H7 (cell line): ENCODE data around the gene MYO1F. TPM values are rescaled to one million over a fixed set of nuclear protein-coding genes. Genes with fewer than 3 reads are reported as not detected.

Experiments used
- DNase-seq: peaks from one replicate; pipeline ENCODE4 v3.0.0; 2012
- H3K27me3 ChIP-seq: 2 replicates; pipeline ENCODE4 v1.6.0; 2011; ENCODE audit warnings: mild to moderate bottlenecking, low read length; ENCODE audit not compliant: control insufficient read depth, insufficient read depth
- H3K36me3 ChIP-seq: replicated peaks from 2 replicates; pipeline ENCODE4 v1.5.1; 2011; ENCODE audit warnings: low read length; ENCODE audit not compliant: control insufficient read depth, insufficient read depth
- H3K4me3 ChIP-seq: 2 replicates; pipeline ENCODE4 v1.5.1; 2011; ENCODE audit warnings: low read depth, mild to moderate bottlenecking, control low read depth, low read length, moderate library complexity; ENCODE audit not compliant: insufficient read depth
- total RNA-seq: library from RNA; depleted of rRNA; stranded (reverse); fragments of >200 nt; shearing (Covaris generic); gene quantifications from 2 replicates; pipeline ENCODE4 v1.2.3, GENCODE V29; 2014

The MYO1F gene
- total RNA-seq, 1 experiment from 2014 or later, result 4.5 TPM

GRCh38 chr19:8511573-8512101 lies 65.6 kb downstream of the MYO1F start:
- Histone ChIP-seq H3K27me3 (no peaks in the 10 kb centered on the region), H3K4me3 (peak overlapping the region; percentile 32; the same call in 1 of the 2 replicates), H3K36me3 (no peaks in the 10 kb centered on the region; the same call in 1 of the 2 replicates)
- no peak for DNase-seq

DNA sequence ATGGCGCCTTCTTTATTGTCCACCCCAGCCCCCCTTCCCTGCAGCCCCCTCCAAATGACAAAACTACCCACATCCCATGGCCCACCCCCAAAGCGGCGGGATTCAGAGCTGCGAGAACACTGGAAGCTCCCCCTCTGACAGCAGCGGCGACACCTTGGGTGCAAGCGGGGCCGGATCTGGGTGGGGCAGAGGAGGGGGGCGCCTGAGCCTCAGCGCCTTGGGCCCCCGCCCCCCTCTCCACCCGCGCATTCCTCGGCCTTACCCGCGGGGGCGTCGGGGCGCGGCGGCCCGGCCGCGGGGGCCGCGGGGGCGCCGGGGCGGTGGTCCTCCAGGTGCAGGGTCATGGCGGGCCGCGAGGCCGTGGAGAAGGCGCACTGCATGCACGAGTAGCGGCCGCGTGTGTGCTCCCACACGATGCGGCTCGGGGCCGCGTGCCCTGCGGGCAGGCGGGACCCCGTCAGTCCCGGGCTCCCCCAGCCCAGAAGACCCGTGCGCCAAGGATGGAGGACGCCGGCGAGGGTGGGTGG lies 66.6 kb downstream of the MYO1F start:
- no peaks in the 10 kb centered on the region; the same call in 1 of the 2 replicates for H3K36me3 ChIP-seq
- H3K27me3 ChIP-seq, result no peaks in the 10 kb centered on the region
- H3K4me3 ChIP-seq, result peak overlapping the region; percentile 32; the same call in 1 of the 2 replicates
- peak; percentile 61 for DNase-seq

DNA sequence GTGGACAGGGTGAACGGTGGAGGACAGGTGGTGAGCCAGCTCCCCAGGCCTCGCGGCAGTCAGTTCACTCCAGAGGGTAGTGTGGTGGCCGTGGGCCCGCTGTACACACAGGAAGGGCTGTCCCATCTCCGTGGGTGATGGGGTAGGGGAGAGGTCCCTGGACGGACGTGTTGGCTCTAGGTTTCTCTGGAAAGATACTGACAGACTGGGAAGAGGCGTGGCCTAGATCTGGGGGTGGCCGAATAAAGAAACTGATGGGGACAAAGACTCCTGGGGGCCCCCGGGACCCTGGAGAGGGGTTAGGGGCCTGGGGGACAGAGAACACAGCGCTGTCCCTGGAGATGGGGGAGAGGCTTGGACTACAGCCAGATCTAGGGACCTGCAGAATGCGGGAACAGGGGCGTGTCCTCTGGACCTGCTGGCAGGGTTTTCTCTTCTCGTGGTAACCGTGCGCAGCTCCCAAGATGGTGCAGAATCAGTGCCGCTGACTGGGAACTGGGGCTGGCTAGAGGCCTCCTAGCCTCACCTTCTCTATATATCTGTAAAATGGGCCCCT lies 70.8 kb downstream of the MYO1F start:
- Histone ChIP-seq H3K36me3 (no peaks in the 10 kb centered on the region), H3K27me3 (no peaks in the 10 kb centered on the region), H3K4me3 (peak overlapping the region; percentile 64)
- DNase-seq, result peak; percentile 85

DNA sequence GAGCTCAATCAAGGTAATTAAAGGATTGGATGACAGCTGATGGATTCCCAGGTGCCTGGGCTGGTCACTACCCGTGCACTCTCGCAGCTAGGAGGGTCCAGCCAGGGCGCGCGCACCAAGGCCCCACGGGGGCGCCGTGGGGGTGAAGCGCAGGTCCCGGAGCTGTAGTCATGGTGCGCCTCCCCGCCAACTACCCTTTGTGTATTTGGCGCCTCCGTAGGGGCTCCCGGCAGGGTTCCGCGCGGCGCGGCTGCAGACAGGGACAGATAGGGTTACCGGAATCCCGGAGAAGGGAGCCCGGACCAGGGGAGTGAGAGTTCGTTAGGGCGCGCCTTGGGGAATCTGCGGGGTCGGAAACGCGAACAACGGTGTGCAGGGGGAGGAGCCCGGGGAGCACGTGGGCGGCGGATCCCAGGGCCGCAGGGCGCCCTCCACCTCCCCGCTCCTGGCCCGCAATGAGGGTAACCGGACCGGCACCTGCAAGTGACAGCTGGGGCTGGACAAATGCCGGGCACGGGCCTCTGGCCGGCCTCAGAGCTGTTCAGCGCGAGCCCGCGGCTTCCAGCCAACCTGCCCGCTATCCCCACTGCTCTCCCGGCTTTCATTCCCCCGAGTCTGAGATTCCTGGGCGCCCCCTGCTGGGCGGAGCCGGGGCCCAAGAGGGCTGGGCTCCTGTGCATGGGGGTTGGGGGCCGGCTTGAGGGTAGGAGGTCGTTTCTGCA lies 71.4 kb downstream of the MYO1F start:
- DNase-seq, result peak; percentile 96
- H3K36me3 ChIP-seq, result no peaks in the 10 kb centered on the region
- H3K4me3 ChIP-seq, result peak overlapping the region; percentile 64
- no peaks in the 10 kb centered on the region for H3K27me3 ChIP-seq

- no peak for DNase-seq
- Histone ChIP-seq H3K36me3 (no peaks in the 10 kb centered on the region), H3K27me3 (no peaks in the 10 kb centered on the region), H3K4me3 (no peak overlapping the region)
These were observed 72.3 kb downstream of the MYO1F start for GRCh38 chr19:8504919-8505318.

DNA sequence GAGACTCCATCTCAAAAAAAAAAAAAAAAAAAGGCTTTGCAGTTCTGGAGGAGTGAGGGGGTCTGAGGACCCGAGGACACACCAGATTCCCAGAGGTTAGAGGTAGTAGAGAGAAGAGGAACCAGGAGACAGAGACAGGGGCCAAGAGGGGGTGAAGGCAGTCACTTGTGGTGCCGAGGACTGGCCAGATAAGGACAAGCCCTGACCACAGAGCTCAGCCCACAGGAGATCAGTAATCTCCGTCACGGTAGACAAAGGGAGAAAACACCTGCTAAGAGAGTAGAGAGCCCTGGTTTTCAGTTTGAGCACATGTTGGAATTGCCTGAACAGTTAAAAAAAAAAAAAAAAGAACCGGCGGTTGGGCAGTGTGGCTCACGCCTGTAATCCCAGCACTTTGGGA lies 73.1 kb downstream of the MYO1F start:
- Histone ChIP-seq H3K36me3 (no peaks in the 10 kb centered on the region), H3K4me3 (no peak overlapping the region), H3K27me3 (no peaks in the 10 kb centered on the region)
- DNase-seq, result no peak

DNA sequence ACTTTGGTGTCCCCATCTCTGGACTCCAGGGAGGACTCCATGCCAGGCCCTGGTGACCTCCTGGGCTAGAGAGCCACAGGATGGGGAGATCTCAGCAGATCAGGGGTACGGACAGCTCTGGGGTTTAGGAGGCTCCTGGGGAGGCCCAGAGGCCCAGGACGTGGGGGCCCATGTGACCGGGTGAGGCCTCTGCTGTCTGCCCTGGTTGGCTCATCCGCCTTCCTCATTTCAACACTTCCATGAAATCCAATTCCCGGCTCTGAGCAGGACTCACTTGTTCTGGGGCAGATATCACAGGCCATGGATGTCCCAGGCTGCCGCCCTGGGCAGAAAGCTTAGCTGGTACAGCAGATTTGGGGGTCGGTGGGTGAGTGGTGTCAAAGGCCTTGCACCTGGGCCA lies 73.7 kb downstream of the MYO1F start:
- DNase-seq, result no peak
- no peaks in the 10 kb centered on the region for H3K27me3 ChIP-seq
- no peak overlapping the region for H3K4me3 ChIP-seq

DNA sequence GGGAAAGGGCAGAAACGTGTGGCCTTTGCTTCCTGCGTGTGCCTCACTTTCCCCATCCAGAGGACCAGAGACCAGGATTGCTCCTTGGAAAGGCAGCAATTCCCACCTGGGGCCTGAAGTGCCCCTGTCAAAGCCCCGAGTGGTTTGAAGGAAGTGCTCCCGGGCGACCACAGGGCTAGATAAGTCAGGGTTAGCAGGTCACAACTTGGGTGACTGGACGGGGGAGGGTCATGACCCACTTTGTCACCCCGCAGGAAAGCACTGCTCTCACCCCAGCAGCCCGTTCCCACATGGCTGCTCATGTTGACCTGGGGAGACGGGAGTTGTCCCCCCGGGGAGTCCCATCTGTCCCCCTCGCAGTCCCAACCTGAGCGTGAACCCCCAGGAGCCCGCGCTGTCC lies 75.3 kb downstream of the MYO1F start:
- Histone ChIP-seq H3K4me3 (no peak overlapping the region), H3K36me3 (no peaks in the 10 kb centered on the region), H3K27me3 (no peaks in the 10 kb centered on the region)
- DNase-seq, result no peak

More for the DNA sequence above, 73.7 kb downstream of the MYO1F start:
- H3K36me3 ChIP-seq, result no peaks in the 10 kb centered on the region

DNA sequence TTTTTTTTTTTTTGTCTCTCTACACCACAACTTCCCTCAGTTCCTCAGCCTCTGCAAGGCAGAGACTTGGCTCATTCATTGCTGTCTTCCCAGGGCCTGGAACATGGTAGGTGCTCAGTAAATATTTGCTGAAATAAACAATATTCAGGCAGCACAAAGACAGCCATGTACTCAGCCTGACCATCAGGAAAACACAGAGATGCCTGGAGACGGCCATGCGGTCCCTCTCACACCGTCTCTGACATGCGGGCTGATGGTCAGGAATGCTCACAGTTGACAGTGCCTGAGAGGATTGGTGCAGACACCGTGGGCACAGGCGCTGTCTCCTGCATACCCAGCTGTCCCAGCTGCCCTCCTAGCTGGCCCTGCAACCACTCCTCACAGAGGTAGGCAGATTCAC lies 75.7 kb downstream of the MYO1F start:
- no peak for DNase-seq
- Histone ChIP-seq H3K36me3 (no peaks in the 10 kb centered on the region), H3K27me3 (no peaks in the 10 kb centered on the region), H3K4me3 (no peak overlapping the region)

DNA sequence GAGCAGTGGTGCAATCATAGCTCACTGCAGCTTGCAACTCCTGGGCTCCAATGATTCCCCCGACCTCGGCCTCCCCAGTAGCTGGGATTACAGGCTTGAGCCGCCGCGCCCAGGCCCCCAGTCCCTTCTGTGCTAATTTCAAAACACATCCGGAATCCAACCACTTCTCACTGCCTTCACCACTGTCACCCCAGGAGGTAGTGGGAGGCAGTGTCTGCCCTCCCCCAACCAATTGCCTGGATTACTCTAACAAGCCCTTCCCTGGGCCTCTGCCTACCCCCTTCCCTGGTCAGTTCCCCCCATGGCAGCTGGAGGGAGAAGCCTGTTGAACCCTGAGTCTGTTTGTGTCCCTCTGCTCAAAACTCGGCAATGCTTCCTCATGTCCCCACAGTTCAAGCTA lies 77.1 kb downstream of the MYO1F start:
- Histone ChIP-seq H3K36me3 (no peaks in the 10 kb centered on the region), H3K27me3 (no peaks in the 10 kb centered on the region), H3K4me3 (no peak overlapping the region)
- DNase-seq, result peak; percentile 69

GRCh38 chr19:8499048-8499833 lies 78.0 kb downstream of the MYO1F start:
- no peak overlapping the region for H3K4me3 ChIP-seq
- peak; percentile 64 for DNase-seq

GRCh38 chr19:8498295-8498694 lies 78.9 kb downstream of the MYO1F start:
- Histone ChIP-seq H3K4me3 (no peak overlapping the region), H3K27me3 (no peaks in the 10 kb centered on the region), H3K36me3 (no peaks in the 10 kb centered on the region)
- no peak for DNase-seq

More at GRCh38 chr19:8499048-8499833, 78.0 kb downstream of the MYO1F start:
- Histone ChIP-seq H3K36me3 (no peaks in the 10 kb centered on the region), H3K27me3 (no peaks in the 10 kb centered on the region)

DNA sequence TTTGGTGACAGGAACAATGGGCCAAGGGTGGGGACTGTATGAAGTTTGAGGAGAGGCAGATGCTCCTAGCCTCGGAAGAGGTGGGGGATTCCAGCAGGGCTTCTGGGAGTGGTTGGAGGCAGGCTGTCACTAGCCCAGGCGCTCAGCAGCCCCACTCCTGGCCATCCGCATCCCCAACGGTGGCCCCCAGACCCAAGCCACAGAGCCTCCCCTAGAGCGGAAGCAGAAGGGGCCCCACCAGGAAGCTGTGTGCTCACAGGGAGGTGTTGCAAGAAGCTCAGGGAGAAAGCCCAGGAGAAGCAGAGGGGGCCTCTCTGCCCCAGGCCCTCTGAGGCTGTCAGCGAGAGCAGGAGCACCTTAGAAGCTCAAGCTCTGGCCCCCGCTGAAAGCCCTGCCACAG lies 83.1 kb downstream of the MYO1F start:
- no peaks in the 10 kb centered on the region for H3K36me3 ChIP-seq
- H3K27me3 ChIP-seq, result no peaks in the 10 kb centered on the region
- H3K4me3 ChIP-seq, result no peak overlapping the region
- peak; percentile 70 for DNase-seq

DNA sequence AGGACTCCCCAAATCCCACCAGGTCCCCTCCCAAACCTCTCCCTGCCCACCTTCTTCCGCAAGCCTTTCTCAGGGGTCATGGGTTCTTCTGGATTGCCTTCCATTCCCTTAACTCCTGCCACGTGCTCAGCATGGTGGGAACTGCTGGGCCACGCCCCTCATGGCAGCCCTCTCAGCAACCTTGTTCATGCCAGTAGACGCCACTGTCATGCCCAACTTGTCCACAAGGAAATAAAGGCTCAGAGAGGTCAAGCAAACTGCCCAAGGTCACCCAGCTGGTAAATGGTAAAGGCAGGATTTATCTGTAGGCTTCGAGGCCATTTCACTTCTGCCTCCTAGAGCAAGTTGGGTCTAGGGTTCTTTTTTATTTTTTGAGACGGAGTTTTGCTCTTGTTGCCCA lies 85.7 kb downstream of the MYO1F start:
- Histone ChIP-seq H3K36me3 (peaks cover 16% of the 10 kb centered on the region), H3K4me3 (no peak overlapping the region), H3K27me3 (no peaks in the 10 kb centered on the region)
- DNase-seq, result peak; percentile 65
